ENCODE measurements around the gene SNORC.

The SNORC gene

DNA sequence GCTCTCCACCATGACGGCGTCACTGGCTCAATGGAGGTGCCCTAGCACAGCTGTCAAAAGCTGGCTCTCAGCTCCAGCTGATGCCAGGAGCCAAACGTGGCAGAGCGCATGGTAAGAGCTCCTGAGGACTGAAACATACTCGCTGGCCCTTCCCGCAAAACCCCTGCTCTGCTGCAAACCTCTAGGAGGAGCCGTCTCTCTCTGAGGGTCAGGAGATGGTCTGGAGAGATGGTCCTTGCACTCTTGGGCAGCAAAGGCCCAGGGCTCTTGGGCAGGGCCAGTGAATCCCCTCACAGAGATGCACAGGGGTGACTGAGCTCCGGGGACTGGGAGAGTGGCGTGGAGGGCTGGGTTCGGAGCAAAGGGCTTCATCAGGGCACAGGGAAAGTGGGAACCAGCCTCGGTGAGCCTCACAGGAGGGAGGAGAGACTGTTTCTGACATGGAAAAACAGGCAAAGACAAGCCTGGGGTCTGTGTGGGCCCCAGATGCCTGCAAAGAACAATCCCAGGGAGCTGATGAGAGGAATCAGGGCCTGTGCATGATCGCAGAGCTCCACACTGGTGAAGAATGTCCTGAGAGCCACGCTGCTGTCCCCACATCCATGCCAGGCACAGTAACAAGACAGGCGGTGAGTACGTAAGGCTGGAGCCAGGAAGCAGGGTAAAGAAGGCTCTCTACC is 17.2 kb downstream of the SNORC start:
- Histone ChIP-seq H3K9me3 (no peaks in the 10 kb centered on the region), H3K27me3 (peaks cover 0 to 21% of the 10 kb centered on the region in 2 donors), H3K4me1 (peaks cover 0 to 4% (median 0%) of the 10 kb centered on the region in 4 donors), H3K4me3 (no peak overlapping the region), H3K36me3 (peaks cover 0 to 5% (median 0%) of the 10 kb centered on the region in 3 donors), H3K27ac (no peak overlapping the region)
- peak; percentile 9 to 44 for DNase-seq
- TF ChIP-seq, protein P1, sequence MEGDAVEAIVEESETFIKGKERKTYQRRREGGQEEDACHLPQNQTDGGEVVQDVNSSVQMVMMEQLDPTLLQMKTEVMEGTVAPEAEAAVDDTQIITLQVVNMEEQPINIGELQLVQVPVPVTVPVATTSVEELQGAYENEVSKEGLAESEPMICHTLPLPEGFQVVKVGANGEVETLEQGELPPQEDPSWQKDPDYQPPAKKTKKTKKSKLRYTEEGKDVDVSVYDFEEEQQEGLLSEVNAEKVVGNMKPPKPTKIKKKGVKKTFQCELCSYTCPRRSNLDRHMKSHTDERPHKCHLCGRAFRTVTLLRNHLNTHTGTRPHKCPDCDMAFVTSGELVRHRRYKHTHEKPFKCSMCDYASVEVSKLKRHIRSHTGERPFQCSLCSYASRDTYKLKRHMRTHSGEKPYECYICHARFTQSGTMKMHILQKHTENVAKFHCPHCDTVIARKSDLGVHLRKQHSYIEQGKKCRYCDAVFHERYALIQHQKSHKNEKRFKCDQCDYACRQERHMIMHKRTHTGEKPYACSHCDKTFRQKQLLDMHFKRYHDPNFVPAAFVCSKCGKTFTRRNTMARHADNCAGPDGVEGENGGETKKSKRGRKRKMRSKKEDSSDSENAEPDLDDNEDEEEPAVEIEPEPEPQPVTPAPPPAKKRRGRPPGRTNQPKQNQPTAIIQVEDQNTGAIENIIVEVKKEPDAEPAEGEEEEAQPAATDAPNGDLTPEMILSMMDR (IDR thresholded peaks at IDR 0.05) = no peak
- intact Hi-C loops (cut with DNase I; ENCODE audit: low total_unique reads) = no loop called here

DNA sequence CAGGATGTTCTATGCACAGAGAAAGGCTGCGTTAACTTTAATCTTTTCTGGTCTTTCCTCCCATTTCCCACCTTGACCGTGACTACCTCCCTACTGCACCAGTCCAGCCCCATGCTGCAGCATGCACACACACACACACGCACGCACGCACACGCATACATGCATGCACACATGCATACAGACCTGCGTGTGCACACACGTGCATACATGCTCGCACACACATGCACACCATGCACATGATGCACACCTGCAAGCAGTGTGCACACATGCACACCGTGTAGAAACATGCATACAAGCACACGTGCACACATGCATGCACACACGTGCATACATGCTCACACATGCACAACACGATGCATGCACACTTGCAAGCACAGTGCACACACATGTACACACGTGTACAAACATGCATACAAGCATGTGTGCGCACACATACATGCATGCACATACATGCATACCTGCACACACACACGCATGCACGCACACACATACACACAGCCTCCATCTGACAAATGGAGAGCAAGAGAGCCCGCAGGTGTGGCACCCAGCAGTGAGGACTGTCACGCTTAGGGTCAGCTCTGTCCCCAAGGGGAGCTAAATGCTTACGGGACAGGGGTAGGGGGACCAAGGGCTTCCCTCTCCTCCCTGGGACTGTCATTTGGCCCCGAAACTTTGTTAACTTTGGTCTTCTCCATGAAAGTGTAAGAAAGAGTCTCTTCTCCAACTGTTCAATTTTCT is 18.2 kb downstream of the SNORC start:
- peak; percentile 10 to 11 for DNase-seq
- peaks cover 0 to 24% of the 10 kb centered on the region in 2 donors for H3K27me3 ChIP-seq
- H3K36me3 ChIP-seq = no peaks in the 10 kb centered on the region
- H3K27ac ChIP-seq = no peak overlapping the region
- peaks cover 0 to 4% (median 0%) of the 10 kb centered on the region in 4 donors for H3K4me1 ChIP-seq
- no peak overlapping the region for H3K4me3 ChIP-seq
- TF ChIP-seq, protein P1 (IDR thresholded peaks at IDR 0.05) = no peak
- H3K9me3 ChIP-seq = no peaks in the 10 kb centered on the region
- intact Hi-C loops (cut with DNase I; ENCODE audit: low total_unique reads) = no loop called here

DNA sequence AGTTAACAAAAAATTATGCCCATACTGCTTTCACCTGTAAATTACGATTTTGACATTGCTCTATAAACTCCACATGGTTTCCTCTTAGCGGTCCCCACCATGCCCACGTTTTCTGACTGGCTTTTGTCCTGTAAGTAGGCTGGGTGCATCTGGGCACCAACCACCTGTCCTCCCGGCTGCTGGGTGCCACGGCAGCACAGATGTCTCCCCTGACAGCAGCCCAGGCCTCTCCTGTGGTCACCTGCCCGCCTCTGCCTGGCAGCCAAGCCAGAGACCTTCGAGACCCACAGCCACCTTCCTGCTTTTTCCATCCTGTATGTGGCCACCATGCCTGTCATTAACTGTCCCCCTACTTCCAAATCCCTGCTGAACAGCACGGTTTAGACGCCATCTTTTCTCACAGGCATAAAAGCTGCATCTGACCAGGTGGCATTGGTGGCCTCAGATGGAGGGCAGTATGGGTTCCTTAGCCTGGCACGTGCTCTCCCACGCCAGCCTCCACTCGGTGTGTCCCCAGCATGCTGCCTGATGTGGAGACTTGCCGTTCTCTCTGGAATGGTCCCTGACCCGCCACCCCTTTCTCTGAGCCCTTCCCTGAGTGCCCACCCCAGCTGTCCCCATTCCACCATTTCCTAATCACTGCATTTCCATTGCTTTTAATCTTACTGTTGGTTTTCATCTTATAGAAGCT is 18.9 kb downstream of the SNORC start:
- Histone ChIP-seq H3K4me1 (peaks cover 0 to 4% (median 0%) of the 10 kb centered on the region in 4 donors), H3K4me3 (no peak overlapping the region), H3K9me3 (no peaks in the 10 kb centered on the region), H3K27ac (no peak overlapping the region), H3K27me3 (peaks cover 0 to 24% of the 10 kb centered on the region in 2 donors), H3K36me3 (no peaks in the 10 kb centered on the region)
- TF ChIP-seq, protein P1 (IDR thresholded peaks at IDR 0.05) = no peak
- peak; percentile 1 to 28 for DNase-seq
- intact Hi-C loops (cut with DNase I; ENCODE audit: low total_unique reads) = no loop called here

DNA sequence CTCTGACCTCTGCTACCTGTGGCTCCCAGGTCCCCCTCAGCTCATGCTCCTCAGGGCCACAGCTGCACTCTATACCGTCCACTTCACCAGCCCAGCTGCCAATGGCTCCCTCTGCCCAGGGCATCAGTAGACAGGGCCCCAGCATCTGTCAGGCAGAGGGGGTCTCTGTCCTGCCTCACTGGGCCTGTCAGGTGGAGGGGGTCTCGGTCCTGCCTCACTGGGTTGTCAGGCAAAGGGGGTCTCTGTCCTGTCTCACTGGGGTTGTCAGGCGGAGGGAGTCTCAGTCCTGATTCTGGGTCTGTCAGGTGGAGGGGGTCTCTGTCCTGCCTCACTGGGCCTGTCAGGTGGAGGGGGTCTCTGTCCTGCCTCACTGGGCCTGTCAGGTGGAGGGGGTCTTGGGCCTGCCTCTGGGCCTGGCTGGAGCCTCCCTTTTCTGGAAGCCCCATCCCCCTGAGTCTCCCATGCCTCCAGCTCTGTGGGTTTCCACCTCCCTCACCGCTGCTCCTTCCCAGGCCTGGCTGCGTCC is 19.9 kb downstream of the SNORC start:
- peaks cover 0 to 4% (median 0%) of the 10 kb centered on the region in 4 donors for H3K4me1 ChIP-seq

DNA sequence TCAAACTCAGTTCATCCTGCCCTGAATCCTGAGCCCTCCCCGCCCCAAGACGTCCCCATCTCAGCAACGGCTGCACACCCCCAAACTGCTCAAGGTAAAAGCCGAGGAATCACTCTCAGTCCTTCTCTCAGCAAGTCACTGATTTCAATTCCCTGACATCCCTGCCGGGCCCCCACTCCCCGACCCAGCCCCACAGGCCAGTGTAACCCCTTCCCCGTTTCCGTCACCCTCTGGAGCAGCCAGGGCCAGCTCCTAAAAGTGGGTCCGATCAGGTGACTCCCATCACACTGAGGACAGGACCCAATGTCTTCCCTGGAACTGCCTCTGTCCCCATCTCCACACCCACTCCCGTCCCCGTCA is 20.5 kb downstream of the SNORC start:
- no peak overlapping the region for H3K27ac ChIP-seq
- peaks cover 0 to 3% (median 0%) of the 10 kb centered on the region in 4 donors for H3K4me1 ChIP-seq
- H3K36me3 ChIP-seq = no peaks in the 10 kb centered on the region
- intact Hi-C loops (cut with DNase I; ENCODE audit: low total_unique reads) = no loop called here
- no peak overlapping the region for H3K4me3 ChIP-seq
- no peaks in the 10 kb centered on the region for H3K9me3 ChIP-seq
- H3K27me3 ChIP-seq = peaks cover 0 to 24% of the 10 kb centered on the region in 2 donors
- TF ChIP-seq, protein P1 (IDR thresholded peaks at IDR 0.05) = no peak
- DNase-seq = peak; percentile 7 to 48

More for the DNA sequence above, 19.9 kb downstream of the SNORC start:
- intact Hi-C loops (cut with DNase I; ENCODE audit: low total_unique reads) = no loop called here
- H3K27ac ChIP-seq = no peak overlapping the region
- H3K4me3 ChIP-seq = no peak overlapping the region
- no peaks in the 10 kb centered on the region for H3K9me3 ChIP-seq
- TF ChIP-seq, protein P1 (IDR thresholded peaks at IDR 0.05) = no peak
- H3K36me3 ChIP-seq = no peaks in the 10 kb centered on the region
- H3K27me3 ChIP-seq = peaks cover 0 to 27% of the 10 kb centered on the region in 2 donors
- DNase-seq = peak; percentile 10 to 46
